ENCODE results near the gene NEK7.

Gene NEK7

GRCh38 chr1:198263186-198263585 is 106.4 kb downstream of the NEK7 start:
- ATAC-seq: no peak
- Mint-ChIP-seq H3K4me1 (peaks cover 18% of the 10 kb centered on the region), H3K27ac (no peak overlapping the region), H3K4me3 (no peak overlapping the region), H3K9me3 (no peaks in the 10 kb centered on the region), H3K27me3 (no peaks in the 10 kb centered on the region), H3K36me3 (peaks cover 20% of the 10 kb centered on the region)

- no peaks in the 10 kb centered on the region for H3K9me3 Mint-ChIP-seq
- no peak overlapping the region for H3K27ac Mint-ChIP-seq
- H3K4me3 Mint-ChIP-seq: no peak overlapping the region
- peaks cover 17% of the 10 kb centered on the region for H3K36me3 Mint-ChIP-seq
- H3K4me1 Mint-ChIP-seq: peaks cover 13% of the 10 kb centered on the region
- H3K27me3 Mint-ChIP-seq: no peaks in the 10 kb centered on the region
- no peak for ATAC-seq
Measured at GRCh38 chr1:198264282-198264681, 107.5 kb downstream of the NEK7 start.

- peaks cover 4% of the 10 kb centered on the region for H3K4me1 Mint-ChIP-seq
- no peak for ATAC-seq
- no peak overlapping the region for H3K4me3 Mint-ChIP-seq
- H3K9me3 Mint-ChIP-seq: no peaks in the 10 kb centered on the region
- no peak overlapping the region for H3K27ac Mint-ChIP-seq
- no peaks in the 10 kb centered on the region for H3K27me3 Mint-ChIP-seq
- H3K36me3 Mint-ChIP-seq: peaks cover 13% of the 10 kb centered on the region
Measured at GRCh38 chr1:198265073-198265661, 108.4 kb downstream of the NEK7 start.

- Mint-ChIP-seq H3K4me1 (no peaks in the 10 kb centered on the region), H3K27ac (no peak overlapping the region), H3K4me3 (no peak overlapping the region), H3K36me3 (peaks cover 9% of the 10 kb centered on the region), H3K9me3 (no peaks in the 10 kb centered on the region), H3K27me3 (no peaks in the 10 kb centered on the region)
- ATAC-seq: no peak
Measured at GRCh38 chr1:198267056-198267455, 110.3 kb downstream of the NEK7 start.

- no peak for ATAC-seq
- peaks cover 9% of the 10 kb centered on the region for H3K36me3 Mint-ChIP-seq
Measured at GRCh38 chr1:198267921-198268320, 111.1 kb downstream of the NEK7 start.

GRCh38 chr1:198268784-198269645 is 112.2 kb downstream of the NEK7 start:
- ATAC-seq: no peak
- Mint-ChIP-seq H3K36me3 (peaks cover 9% of the 10 kb centered on the region), H3K4me1 (no peaks in the 10 kb centered on the region), H3K9me3 (no peaks in the 10 kb centered on the region), H3K27ac (no peak overlapping the region), H3K27me3 (no peaks in the 10 kb centered on the region), H3K4me3 (no peak overlapping the region)

More at GRCh38 chr1:198267921-198268320, 111.1 kb downstream of the NEK7 start:
- Mint-ChIP-seq H3K9me3 (no peaks in the 10 kb centered on the region), H3K27me3 (no peaks in the 10 kb centered on the region), H3K27ac (no peak overlapping the region), H3K4me1 (no peaks in the 10 kb centered on the region), H3K4me3 (no peak overlapping the region)

GRCh38 chr1:198269646-198269940 is 112.8 kb downstream of the NEK7 start:
- Mint-ChIP-seq H3K9me3 (no peaks in the 10 kb centered on the region), H3K36me3 (peaks cover 9% of the 10 kb centered on the region), H3K4me3 (no peak overlapping the region), H3K27me3 (no peaks in the 10 kb centered on the region), H3K4me1 (no peaks in the 10 kb centered on the region), H3K27ac (no peak overlapping the region)
- ATAC-seq: no peak

GRCh38 chr1:198270273-198270828 is 113.6 kb downstream of the NEK7 start:
- no peaks in the 10 kb centered on the region for H3K4me1 Mint-ChIP-seq
- no peak for ATAC-seq

GRCh38 chr1:198271467-198271866 is 114.7 kb downstream of the NEK7 start:
- no peaks in the 10 kb centered on the region for H3K36me3 Mint-ChIP-seq
- H3K27me3 Mint-ChIP-seq: no peaks in the 10 kb centered on the region
- H3K27ac Mint-ChIP-seq: no peak overlapping the region
- no peaks in the 10 kb centered on the region for H3K4me1 Mint-ChIP-seq
- no peak overlapping the region for H3K4me3 Mint-ChIP-seq
- H3K9me3 Mint-ChIP-seq: no peaks in the 10 kb centered on the region
- no peak for ATAC-seq

More at GRCh38 chr1:198270273-198270828, 113.6 kb downstream of the NEK7 start:
- H3K36me3 Mint-ChIP-seq: peaks cover 3% of the 10 kb centered on the region
- no peak overlapping the region for H3K4me3 Mint-ChIP-seq
- H3K9me3 Mint-ChIP-seq: no peaks in the 10 kb centered on the region
- no peaks in the 10 kb centered on the region for H3K27me3 Mint-ChIP-seq
- H3K27ac Mint-ChIP-seq: no peak overlapping the region

GRCh38 chr1:198272492-198272891 is 115.7 kb downstream of the NEK7 start:
- Mint-ChIP-seq H3K36me3 (no peaks in the 10 kb centered on the region), H3K27ac (no peak overlapping the region), H3K27me3 (no peaks in the 10 kb centered on the region), H3K4me3 (no peak overlapping the region), H3K9me3 (no peaks in the 10 kb centered on the region), H3K4me1 (no peaks in the 10 kb centered on the region)
- ATAC-seq: no peak

- no peak overlapping the region for H3K4me3 Mint-ChIP-seq
- no peaks in the 10 kb centered on the region for H3K4me1 Mint-ChIP-seq
- no peak overlapping the region for H3K27ac Mint-ChIP-seq
- no peaks in the 10 kb centered on the region for H3K27me3 Mint-ChIP-seq
- no peak for ATAC-seq
- no peaks in the 10 kb centered on the region for H3K36me3 Mint-ChIP-seq
- H3K9me3 Mint-ChIP-seq: no peaks in the 10 kb centered on the region
Measured at GRCh38 chr1:198273748-198274295, 117.0 kb downstream of the NEK7 start.

- Mint-ChIP-seq H3K9me3 (no peaks in the 10 kb centered on the region), H3K4me3 (no peak overlapping the region), H3K36me3 (no peaks in the 10 kb centered on the region), H3K27ac (no peak overlapping the region), H3K27me3 (no peaks in the 10 kb centered on the region), H3K4me1 (no peaks in the 10 kb centered on the region)
- no peak for ATAC-seq
Measured at GRCh38 chr1:198275597-198275996, 118.8 kb downstream of the NEK7 start.

GRCh38 chr1:198276241-198276640 is 119.4 kb downstream of the NEK7 start:
- no peak for ATAC-seq
- H3K27me3 Mint-ChIP-seq: no peaks in the 10 kb centered on the region

GRCh38 chr1:198278943-198279342 is 122.1 kb downstream of the NEK7 start:
- ATAC-seq: no peak
- Mint-ChIP-seq H3K27ac (no peak overlapping the region), H3K4me3 (no peak overlapping the region), H3K36me3 (peaks cover 18% of the 10 kb centered on the region), H3K9me3 (no peaks in the 10 kb centered on the region), H3K27me3 (no peaks in the 10 kb centered on the region), H3K4me1 (peaks cover 17% of the 10 kb centered on the region)

More at GRCh38 chr1:198276241-198276640, 119.4 kb downstream of the NEK7 start:
- Mint-ChIP-seq H3K4me1 (no peaks in the 10 kb centered on the region), H3K27ac (no peak overlapping the region), H3K4me3 (no peak overlapping the region), H3K36me3 (no peaks in the 10 kb centered on the region), H3K9me3 (no peaks in the 10 kb centered on the region)

- Mint-ChIP-seq H3K4me1 (peaks cover 17% of the 10 kb centered on the region), H3K27me3 (no peaks in the 10 kb centered on the region), H3K4me3 (no peak overlapping the region), H3K36me3 (peaks cover 23% of the 10 kb centered on the region), H3K9me3 (no peaks in the 10 kb centered on the region), H3K27ac (no peak overlapping the region)
- ATAC-seq: no peak
Measured at GRCh38 chr1:198280080-198280479, 123.3 kb downstream of the NEK7 start.

GRCh38 chr1:198281911-198282310 is 125.1 kb downstream of the NEK7 start:
- Mint-ChIP-seq H3K36me3 (peaks cover 33% of the 10 kb centered on the region), H3K4me3 (no peak overlapping the region), H3K27ac (no peak overlapping the region), H3K4me1 (peaks cover 17% of the 10 kb centered on the region), H3K27me3 (no peaks in the 10 kb centered on the region), H3K9me3 (no peaks in the 10 kb centered on the region)
- no peak for ATAC-seq

All from stimulated activated memory B cell treated with anti-CD40 and anti-IgM and Interleukin-4, amounts not matched to agents 10 μg/mL and 1 μg/mL and 100 μg/mL, for 72 hours (primary cell).